CD4-positive, alpha-beta T cell treated with Interferon alpha-2 for 1 hour (primary cell): ENCODE results near the gene ADARB2.

Experiments used
- DNase-seq, 2 donors: peaks; one replicate each; pipeline ENCODE4 v3.0.0-alpha.2; 2020 to 2022

ADARB2 gene

DNA sequence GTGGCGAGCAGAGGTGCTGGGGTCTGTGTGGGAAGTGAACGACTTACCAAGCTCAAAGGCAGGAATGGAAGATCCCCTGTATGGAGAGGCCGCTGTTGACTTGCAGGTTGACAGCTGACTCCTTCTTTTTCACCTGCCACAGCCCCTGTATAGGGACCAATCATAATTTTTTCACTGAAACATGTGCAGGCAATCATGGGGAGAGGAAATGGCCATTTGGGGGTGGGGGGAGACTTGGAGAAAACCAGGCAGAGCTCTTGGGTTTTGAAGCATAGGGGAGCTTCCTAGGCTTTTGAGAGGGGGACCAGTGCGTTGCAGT, 579.8 kb downstream of the ADARB2 start:
- DNase-seq: no peak

- no peak for DNase-seq
Observed at GRCh38 chr10:1156921-1157614, 580.3 kb downstream of the ADARB2 start.

GRCh38 chr10:1156616-1156886, 580.8 kb downstream of the ADARB2 start:
- no peak for DNase-seq

GRCh38 chr10:1155791-1156615, 581.3 kb downstream of the ADARB2 start:
- DNase-seq: no peak

GRCh38 chr10:1154531-1155295, 582.6 kb downstream of the ADARB2 start:
- DNase-seq: no peak

GRCh38 chr10:1153805-1154351, 583.4 kb downstream of the ADARB2 start:
- no peak for DNase-seq

- DNase-seq: no peak
Observed at GRCh38 chr10:1153251-1153763, 584.0 kb downstream of the ADARB2 start.

- DNase-seq: no peak
Observed at GRCh38 chr10:1152386-1153250, 584.7 kb downstream of the ADARB2 start.

- DNase-seq: no peak
Observed at GRCh38 chr10:1151076-1152033, 586.0 kb downstream of the ADARB2 start.

DNA sequence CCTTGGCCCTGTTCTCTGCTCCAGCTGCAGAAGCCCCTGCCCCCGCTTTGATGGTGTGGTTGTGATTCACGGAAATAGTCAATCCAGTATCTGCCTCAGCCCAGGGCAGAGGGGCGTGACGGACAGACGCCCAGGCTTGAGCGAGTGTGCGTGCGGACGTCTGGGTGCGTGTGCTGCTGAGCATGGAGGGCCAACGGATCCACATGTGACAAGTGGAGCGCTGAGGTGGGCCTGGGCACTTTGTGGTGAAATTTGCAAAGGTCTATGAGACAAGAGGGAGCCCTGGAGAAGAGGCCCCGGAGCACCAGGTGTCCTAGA, 586.7 kb downstream of the ADARB2 start:
- DNase-seq: no peak

DNA sequence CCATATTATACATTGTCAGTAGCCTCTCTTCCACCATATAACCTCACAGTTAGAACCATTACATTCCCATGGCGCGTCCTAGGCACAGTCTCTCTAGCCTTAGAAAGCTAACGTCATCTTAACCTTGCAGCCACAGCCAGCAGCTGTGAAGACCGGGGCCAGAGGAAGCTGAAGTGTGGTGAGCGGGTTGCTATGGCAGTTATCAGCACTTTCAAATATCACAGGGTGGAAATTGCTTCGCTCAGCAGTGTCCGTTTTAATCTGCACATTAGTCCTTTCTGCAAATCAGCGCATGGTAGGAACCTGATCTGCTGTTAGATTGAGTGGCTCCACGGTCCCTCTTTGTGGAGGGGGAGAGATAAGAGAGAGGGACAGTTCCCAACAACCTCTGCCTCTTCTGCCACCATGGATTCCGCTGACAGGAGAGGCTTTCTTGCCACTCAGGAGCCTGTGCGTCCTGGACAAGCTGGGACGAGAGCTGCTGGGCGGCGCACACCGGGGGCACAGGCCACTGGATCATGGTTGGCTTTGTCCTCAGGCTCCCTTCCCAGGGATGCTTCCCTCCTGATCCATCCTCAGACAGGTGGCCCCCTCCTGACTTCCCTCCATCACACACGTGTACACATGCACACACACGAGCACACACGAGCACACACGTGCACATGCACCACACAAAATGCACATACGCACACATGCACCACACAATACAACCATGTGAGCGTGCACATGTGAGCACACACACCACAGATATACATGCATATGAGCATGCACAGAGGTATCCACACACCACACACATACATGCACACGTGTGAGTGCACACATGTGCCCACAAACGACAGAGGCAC, 587.3 kb downstream of the ADARB2 start:
- DNase-seq: peak; percentile 10 to 47

GRCh38 chr10:1148855-1149605, 588.3 kb downstream of the ADARB2 start:
- DNase-seq: no peak

- no peak for DNase-seq
Observed at GRCh38 chr10:1147810-1148209, 589.5 kb downstream of the ADARB2 start.

DNA sequence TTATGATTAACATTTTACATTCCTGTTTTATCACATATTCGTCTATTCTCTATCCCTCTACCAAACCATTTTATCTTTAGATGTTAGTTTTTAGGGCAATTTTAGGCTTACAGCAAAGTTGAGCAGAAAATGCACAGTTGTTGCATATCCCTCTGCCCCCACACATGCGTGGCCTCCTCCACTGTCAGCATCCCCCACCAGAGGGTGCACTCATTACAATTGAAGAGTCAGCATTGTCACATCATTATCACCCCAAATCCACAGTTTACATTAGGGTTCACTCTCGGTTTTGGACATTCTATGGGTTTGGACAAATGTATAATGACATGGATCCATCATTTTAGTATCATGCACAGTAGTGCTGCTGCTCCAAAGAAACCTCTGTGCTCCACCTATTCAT, 594.7 kb downstream of the ADARB2 start:
- DNase-seq: peak in 1 of 2 donors; percentile 11

- DNase-seq: no peak
Observed at GRCh38 chr10:1141701-1142100, 595.6 kb downstream of the ADARB2 start.

DNA sequence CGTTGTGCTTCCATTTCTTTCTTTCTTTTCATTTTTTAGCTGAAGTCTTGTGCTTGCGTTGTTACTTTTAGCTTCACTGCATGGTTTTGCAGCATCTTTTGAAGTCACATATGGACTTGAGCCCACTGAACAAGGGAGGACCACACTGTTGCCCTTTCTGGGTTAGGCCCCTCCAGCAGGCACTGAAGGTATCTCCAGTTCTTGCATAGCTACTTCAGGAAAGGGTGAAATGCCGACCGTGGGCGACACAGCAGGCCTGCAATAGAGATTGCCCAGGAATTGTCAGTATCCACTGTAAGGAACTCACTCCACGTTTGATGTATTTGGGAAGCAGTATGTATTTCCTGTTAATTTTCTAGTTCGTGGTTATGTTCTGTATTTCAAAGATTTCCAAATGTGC, 596.1 kb downstream of the ADARB2 start:
- DNase-seq: no peak

DNA sequence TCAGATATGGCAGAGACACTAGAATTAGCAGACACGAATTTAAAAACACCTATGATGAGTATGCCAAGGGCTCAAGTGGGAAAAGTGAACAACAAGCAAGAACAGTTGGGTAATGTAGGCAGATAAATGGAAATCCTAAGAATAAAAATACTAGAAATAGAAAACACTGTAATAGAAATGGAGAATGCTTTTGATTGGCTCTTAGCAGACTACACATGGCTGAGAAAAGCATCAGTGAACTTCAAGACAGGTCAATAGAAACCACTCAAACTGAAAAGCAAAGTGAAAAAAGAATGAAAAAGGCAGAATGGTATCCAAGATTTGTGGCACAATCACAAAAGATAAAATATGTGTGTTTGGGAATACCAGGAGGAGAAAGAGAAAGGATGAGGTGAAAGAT, 598.8 kb downstream of the ADARB2 start:
- DNase-seq: no peak

DNA sequence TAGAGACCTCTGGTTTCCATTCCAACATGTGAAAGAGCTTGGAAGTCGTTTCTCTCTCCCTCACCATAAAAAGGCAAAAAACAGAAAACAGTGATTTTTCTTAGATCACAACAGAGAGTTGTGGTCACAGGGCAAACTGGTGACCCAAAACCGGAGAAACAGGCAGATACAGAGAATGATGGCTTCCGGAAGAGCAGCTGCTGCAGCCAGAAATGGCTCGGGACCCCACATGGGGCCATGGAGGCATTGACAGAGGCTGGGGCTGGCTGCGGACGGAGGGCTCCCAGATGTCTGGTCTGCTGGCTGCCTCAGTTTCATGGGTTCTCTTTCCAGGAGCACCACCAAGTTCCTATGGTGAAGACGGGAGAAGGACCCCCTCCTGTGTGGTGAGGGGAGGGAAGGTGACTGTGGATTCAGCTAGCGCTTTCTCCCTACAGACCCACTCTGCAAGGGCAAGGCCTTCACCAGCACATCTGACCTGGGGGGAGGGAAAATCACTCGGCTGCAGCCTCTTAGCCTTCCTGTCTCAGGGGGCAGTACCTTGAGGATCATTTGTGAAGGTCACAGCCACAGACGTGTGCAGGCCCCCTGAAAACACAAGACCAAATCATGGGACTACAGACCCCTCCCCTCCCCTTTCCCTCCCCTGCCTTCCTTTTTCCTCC, 599.7 kb downstream of the ADARB2 start:
- DNase-seq: no peak

GRCh38 chr10:1136268-1136667, 601.1 kb downstream of the ADARB2 start:
- DNase-seq: no peak
